GM19467 (cell line): ENCODE measurements around the gene NID2.

ENCODE experiments used
- ATAC-seq: cut with Tn5 transposase; IDR thresholded peaks from one replicate; pipeline ENCODE4 v1.9.1; 2021; ENCODE audit warnings: mild to moderate bottlenecking, moderate library complexity; ENCODE audit not compliant: unreplicated experiment

NID2 gene

DNA sequence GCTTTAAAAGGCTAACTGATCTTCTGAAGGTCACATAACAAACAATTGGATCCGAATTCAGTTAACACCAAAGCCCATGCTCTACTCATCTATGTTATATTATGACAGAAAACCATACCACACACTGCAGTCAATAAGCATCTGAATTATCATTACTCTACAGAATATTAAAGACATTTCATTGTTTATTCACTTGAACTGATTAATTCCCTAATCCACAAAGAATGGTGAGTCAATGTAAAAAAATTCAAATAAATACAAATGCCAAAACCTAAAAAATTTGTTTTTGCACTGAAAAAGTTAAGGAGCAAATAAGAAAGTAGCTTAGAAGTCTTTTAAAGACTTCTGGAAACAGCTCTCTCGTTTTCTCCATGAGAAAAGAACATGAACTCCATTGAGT lies 13.7 kb downstream of the NID2 start:
- no peak for ATAC-seq

DNA sequence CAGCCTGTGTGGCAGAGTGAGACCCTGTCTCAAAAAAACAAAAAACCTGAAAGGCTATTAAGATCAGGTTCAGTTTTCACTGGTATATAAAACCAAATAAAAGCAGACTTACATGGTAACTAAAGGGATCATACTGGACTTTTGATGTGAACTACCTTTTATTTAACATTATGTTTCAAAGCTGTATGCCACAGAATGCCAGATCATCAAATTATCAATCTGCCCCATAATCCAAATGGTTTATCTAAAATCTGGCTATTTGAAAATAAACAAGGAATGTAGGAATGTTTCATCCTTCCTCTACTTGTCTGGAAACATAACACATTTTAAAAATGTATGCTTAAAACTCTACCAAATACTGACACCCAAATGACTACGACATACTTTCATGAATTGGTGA lies 14.2 kb downstream of the NID2 start:
- no peak for ATAC-seq

DNA sequence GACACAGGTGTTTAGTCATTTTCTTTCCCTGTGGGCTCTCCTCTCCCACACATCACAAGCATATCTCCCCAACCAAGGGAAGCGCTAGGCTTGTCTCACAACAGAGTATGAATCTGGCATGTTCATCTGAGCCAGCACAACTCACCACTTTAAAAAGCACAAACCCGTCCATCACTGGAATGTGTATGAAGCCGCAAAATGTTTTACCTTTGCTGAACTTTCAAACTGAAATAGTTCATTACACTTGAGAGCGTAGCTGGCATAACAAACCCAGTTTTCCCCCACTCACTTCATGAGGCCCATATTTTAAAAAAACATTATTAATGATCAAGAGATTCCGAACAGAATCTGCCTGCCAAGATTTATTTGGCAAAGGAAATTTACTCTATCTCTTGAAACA lies 15.8 kb downstream of the NID2 start:
- no peak for ATAC-seq

- ATAC-seq: no peak
Measured at GRCh38 chr14:52052288-52052943, 16.4 kb downstream of the NID2 start.

GRCh38 chr14:52051871-52052270 lies 17.0 kb downstream of the NID2 start:
- ATAC-seq: no peak

DNA sequence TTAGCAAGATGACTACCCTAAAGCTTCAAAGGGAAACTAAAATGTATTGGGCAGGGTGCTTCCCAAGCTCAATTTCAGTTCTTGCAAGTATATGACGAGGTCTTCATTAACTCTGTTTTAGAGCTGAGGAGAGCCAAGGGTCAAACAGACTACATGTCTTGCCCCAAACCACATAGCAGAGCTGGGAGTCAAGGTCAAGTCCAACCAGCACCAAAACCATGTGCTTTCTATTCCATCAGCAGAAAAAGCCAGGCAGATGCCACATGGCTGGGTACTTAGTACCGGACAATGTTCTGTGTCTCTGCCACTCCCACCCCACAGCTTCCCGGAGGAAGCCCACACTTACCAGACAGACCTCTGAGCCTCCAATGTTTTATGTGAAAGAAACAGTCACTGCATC lies 17.6 kb downstream of the NID2 start:
- ATAC-seq: no peak

GRCh38 chr14:52049721-52050588 lies 18.9 kb downstream of the NID2 start:
- ATAC-seq: no peak

GRCh38 chr14:52049271-52049670 lies 19.6 kb downstream of the NID2 start:
- ATAC-seq: no peak

DNA sequence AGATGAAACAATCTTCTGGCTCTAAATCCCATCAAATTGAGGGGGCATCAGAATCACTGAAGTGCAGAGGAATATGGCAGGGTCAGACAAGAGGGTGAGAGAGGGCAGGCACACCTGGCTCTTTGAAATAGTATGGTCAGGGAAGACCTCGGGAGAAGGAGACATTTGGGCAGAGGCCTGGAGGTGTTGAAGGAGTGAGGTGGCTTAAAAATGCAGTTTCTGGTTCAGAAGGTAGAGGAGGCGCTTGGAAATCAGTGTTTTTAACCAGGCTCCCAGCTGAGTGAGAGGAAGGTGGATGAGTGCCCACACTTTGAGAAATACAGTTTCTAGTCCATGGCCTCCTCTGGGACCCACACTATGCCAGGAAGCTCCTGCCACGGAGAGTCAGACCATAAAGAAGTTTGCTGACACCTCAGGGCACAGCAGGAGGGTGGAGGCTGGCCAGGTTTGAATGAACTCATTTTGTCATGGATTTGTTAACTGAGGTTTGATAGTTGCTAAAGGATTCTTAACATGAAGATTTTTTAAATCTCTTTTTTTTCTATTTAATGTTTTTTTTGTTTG lies 20.1 kb downstream of the NID2 start:
- ATAC-seq: no peak

- no peak for ATAC-seq
Measured at GRCh38 chr14:52048116-52048515, 20.7 kb downstream of the NID2 start.

DNA sequence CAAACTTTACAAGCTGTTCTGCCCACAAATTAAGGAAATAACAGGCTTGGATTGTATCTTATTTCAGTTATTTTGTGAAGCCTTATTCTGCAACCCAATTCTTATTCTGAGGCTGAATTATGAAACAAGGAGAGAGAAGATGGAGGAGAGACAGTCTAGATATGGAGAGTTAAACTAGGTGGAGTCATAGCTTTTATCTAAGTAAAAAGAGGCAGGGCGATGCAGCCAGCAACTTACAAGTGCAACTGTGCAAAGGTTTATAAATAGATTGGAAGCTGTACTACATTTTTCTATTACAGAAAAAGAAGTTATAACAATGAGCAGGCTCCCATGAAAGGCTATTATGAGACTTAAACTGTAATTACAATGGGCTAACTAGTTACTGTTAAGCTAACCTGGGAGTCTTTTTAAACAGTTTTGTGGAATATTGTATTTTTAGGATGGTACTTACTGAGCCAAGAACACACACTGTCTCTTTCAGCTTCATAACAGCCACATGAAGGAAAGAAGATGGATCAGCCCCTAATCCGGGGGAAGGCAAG lies 22.4 kb downstream of the NID2 start:
- ATAC-seq: no peak

- ATAC-seq: no peak
Measured at GRCh38 chr14:52044791-52045522, 23.9 kb downstream of the NID2 start.

DNA sequence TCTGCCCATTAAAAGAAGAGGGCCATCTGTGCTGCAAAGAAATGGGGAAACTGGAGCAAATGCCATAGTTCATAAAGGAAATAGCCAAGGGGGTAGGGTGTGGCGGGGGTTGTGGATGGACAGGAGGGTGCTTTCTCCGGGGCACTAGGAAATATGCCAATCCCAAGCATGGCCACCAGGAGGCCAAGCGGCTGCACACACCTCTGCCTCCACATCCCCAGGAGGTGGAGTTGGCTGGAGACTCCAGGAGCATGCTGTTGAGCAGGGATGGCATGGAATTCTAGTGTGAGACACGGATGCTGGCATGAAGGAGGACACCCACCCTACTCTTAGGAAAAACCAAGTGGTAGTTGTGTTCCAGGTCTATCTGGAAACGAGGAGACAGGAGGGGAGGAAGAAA lies 25.2 kb downstream of the NID2 start:
- no peak for ATAC-seq

- ATAC-seq: no peak
Measured at GRCh38 chr14:52042371-52043289, 26.2 kb downstream of the NID2 start.

GRCh38 chr14:52040598-52040997 lies 28.3 kb downstream of the NID2 start:
- no peak for ATAC-seq

GRCh38 chr14:52039124-52039815 lies 29.6 kb downstream of the NID2 start:
- no peak for ATAC-seq

GRCh38 chr14:52033101-52033642 lies 35.7 kb downstream of the NID2 start:
- no peak for ATAC-seq

- ATAC-seq: no peak
Measured at GRCh38 chr14:52032204-52032801, 36.6 kb downstream of the NID2 start.

DNA sequence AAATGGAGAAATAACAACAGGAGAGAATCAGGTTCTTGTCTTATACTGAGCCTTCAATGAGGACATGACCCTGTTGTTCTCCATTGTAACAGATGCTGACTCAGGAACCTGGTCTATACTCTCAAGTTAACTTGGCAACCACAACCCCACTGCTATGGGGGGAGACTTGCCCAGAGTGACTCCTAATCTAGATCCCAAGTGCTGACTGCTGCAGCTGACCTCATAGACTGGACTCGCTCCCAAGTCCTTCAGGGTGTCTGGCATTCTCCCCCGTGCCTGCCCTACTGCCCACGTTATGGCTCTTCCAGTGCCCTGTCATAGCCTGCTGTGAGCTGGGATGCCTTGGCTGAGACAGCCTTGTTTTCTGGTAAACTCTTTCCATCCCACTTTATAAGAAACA lies 37.1 kb downstream of the NID2 start:
- ATAC-seq: no peak
